Upper lobe of left lung (tissue), 6 donors: ENCODE data around the gene SMR3B. TPM values are rescaled to one million over a fixed set of nuclear protein-coding genes. Genes with fewer than 3 reads are reported as not detected.

ENCODE experiments used
- ATAC-seq, 2 donors: fragments of 200-7000 bp; cut with Tn5 transposase; one replicate each; pipeline ENCODE4 v1.9.1; 2022; ENCODE audit warnings: mild to moderate bottlenecking in 2 of 2, moderate library complexity in 2 of 2; ENCODE audit not compliant: low FRiP score in 2 of 2
- DNase-seq, 2 donors: peaks; one replicate each; pipeline ENCODE4 v3.0.0-alpha.2; 2019 to 2020
- H3K27ac ChIP-seq, 4 donors: fragments of 200-600 bp; sonication (generic); one replicate each; pipeline ENCODE4 v1.5.1; 2016 to 2019
- H3K27me3 ChIP-seq, 4 donors: fragments of 200-600 bp; sonication (generic); one replicate each; pipeline ENCODE4 v1.5.1; 2017 to 2019
- H3K36me3 ChIP-seq, 4 donors: fragments of 200-600 bp; sonication (generic); one replicate each; pipeline ENCODE4 v1.5.1; 2016 to 2019
- H3K4me1 ChIP-seq, 4 donors: fragments of 200-600 bp; sonication (generic); one replicate each; pipeline ENCODE4 v1.5.1; 2018 to 2019
- H3K4me3 ChIP-seq, 4 donors: fragments of 200-600 bp; sonication (generic); one replicate each; pipeline ENCODE4 v1.5.1; 2017 to 2019; ENCODE audit warnings: mild to moderate bottlenecking in 2 of 4, moderate library complexity in 1 of 4
- H3K9me3 ChIP-seq, 4 donors: fragments of 200-600 bp; sonication (generic); one replicate each; pipeline ENCODE4 v1.5.1; 2018 to 2019
- EP300 ChIP-seq, 4 donors: sonication (generic); formaldehyde crosslinking; IDR thresholded peaks; one replicate each; pipeline ENCODE4 v1.5.1; 2017; ENCODE audit warnings: antibody characterized with exemption in 4 of 4, control low read depth in 2 of 4
- POLR2A ChIP-seq, 4 donors: fragments of 450-650 bp; IDR thresholded peaks; one replicate each; pipeline ENCODE4 v1.5.1; 2016 to 2017; ENCODE audit warnings: antibody characterized with exemption in 4 of 4, mild to moderate bottlenecking in 2 of 4
- POLR2AphosphoS5 ChIP-seq, 2 donors: sonication (generic); formaldehyde crosslinking; IDR thresholded peaks; one replicate each; pipeline ENCODE4 v1.5.1; 2017; ENCODE audit warnings: antibody characterized with exemption in 2 of 2
- WGBS, 2 donors: methylation state at CpG; one replicate each; pipeline ENCODE4 v1.1.5; 2017 to 2018; 5-methylcytosine and 5-hydroxymethylcytosine counted together
- total RNA-seq, 6 donors: library from RNA; depleted of rRNA in 4 of 6; stranded (reverse); fragments of >200 nt in 4 of 6; gene quantifications; one replicate each; pipeline versions ENCODE4 v1.1.0 to v1.2.1, GENCODE V29; 2016 to 2021
- TF ChIP-seq, protein P1 (sequence below), 6 experiments: fragments of 450-650 bp in 4 of 6; fragments of 200-600 bp in 2 of 6; sonication (generic) in 2 of 6; IDR thresholded peaks; one replicate each; pipeline ENCODE4 v1.5.1; 2016 to 2019; ENCODE audit warnings: antibody characterized with exemption in 6 of 6
- donor health status: DM: no; HTN: no; CAD: no; lungs with moderate emphysema.
- donor health status: DM: no; HTN: yes; CAD: no; lungs with severe emphysema.

SMR3B gene
- total RNA-seq, 6 donors from 2014 or later, result not detected

DNA sequence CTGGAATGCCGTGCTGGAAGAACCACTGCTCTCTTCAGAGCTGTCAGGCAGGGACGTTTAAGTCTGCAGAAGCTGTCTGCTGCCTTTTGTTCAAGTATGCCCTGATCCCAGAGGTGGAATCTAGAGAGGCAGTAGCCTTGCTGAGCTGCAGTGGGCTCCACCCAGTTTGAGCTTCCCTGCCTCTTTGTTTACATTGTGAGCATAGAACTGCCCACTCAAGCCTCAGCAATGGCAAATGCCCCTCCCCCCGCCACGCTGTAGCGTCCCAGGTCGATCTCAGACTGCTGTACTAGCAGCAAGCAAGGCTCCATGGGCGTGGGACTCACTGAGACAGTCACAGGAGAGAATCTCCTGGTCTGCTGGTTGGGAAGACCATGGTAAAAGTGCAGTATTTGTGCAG lies 54.3 kb downstream of the SMR3B start:
- peak in 1 of 2 donors; percentile 13 for DNase-seq
- no peaks in the 10 kb centered on the region for H3K27me3 ChIP-seq
- no peak overlapping the region for H3K27ac ChIP-seq
- no peak for ATAC-seq
- no peaks in the 10 kb centered on the region for H3K36me3 ChIP-seq
- 44 to 49% methylated on average over 4 to 7 of the region's 7 CpGs for WGBS, 2 donors
- no peak overlapping the region for H3K4me3 ChIP-seq
- H3K9me3 ChIP-seq, result no peaks in the 10 kb centered on the region
- no peak for TF ChIP-seq POLR2AphosphoS5 (IDR thresholded peaks at IDR 0.05)
- TF ChIP-seq POLR2A (IDR thresholded peaks at IDR 0.05), result no peak
- TF ChIP-seq, protein P1, sequence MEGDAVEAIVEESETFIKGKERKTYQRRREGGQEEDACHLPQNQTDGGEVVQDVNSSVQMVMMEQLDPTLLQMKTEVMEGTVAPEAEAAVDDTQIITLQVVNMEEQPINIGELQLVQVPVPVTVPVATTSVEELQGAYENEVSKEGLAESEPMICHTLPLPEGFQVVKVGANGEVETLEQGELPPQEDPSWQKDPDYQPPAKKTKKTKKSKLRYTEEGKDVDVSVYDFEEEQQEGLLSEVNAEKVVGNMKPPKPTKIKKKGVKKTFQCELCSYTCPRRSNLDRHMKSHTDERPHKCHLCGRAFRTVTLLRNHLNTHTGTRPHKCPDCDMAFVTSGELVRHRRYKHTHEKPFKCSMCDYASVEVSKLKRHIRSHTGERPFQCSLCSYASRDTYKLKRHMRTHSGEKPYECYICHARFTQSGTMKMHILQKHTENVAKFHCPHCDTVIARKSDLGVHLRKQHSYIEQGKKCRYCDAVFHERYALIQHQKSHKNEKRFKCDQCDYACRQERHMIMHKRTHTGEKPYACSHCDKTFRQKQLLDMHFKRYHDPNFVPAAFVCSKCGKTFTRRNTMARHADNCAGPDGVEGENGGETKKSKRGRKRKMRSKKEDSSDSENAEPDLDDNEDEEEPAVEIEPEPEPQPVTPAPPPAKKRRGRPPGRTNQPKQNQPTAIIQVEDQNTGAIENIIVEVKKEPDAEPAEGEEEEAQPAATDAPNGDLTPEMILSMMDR (IDR thresholded peaks at IDR 0.05), result no peak
- TF ChIP-seq EP300 (IDR thresholded peaks at IDR 0.05), result no peak
- no peaks in the 10 kb centered on the region for H3K4me1 ChIP-seq

Other genes starting within 250 kb of the SMR3B start
- not detected for gene PRR27, start 228.9 kb upstream of the SMR3B start, total RNA-seq
- gene ODAM, start 187.4 kb upstream of the SMR3B start, total RNA-seq, result 1 to 10 TPM in 5 of 6 donors, not detected in 1; 1.1 to 6.5 (median 3.3) TPM
- gene FDCSP, start 157.0 kb upstream of the SMR3B start, total RNA-seq, result under 1 TPM in 1 of 6 donors, not detected in 5; 0.51 TPM
- not detected for gene CSN3, start 140.5 kb upstream of the SMR3B start, total RNA-seq
- gene CABS1, start 48.1 kb upstream of the SMR3B start, total RNA-seq, result not detected
- gene SMR3A, start 22.4 kb upstream of the SMR3B start, total RNA-seq, result not detected
- gene OPRPN, start 14.8 kb downstream of the SMR3B start, total RNA-seq, result not detected
- not detected for gene MUC7, start 89.1 kb downstream of the SMR3B start, total RNA-seq
- not detected for gene AMTN, start 135.4 kb downstream of the SMR3B start, total RNA-seq
- not detected for gene AMBN, start 209.1 kb downstream of the SMR3B start, total RNA-seq
- gene ENAM, start 245.6 kb downstream of the SMR3B start, total RNA-seq, result under 1 TPM in 2 of 6 donors, not detected in 4; 0.17 to 0.26 TPM